B cell (primary cell): Measurements from ENCODE around the gene TTC21A. TPM values are rescaled to one million over a fixed set of nuclear protein-coding genes. Genes with fewer than 3 reads are reported as not detected.

Experiments
- ATAC-seq: fragments of 200-7000 bp; cut with Tn5 transposase; one replicate; pipeline ENCODE4 v1.10.0; 2021; ENCODE audit warnings: low read depth, mild to moderate bottlenecking, moderate number of reproducible peaks, moderate library complexity
- CTCF ChIA-PET: fragments of 350-600 bp; sonication (Branson Sonifier 250); formaldehyde crosslinking; loops from one replicate; lab custom pipeline; 2021; ENCODE audit warnings: antibody characterized with exemption, inconsistent platforms; lab: Charles Lee
- POLR2A ChIA-PET: fragments of 350-600 bp; sonication (Branson Sonifier 250); formaldehyde crosslinking; loops from one replicate; lab custom pipeline; 2021; ENCODE audit warnings: antibody characterized with exemption; lab: Charles Lee
- DNase-seq: peaks from one replicate; pipeline ENCODE4 v3.0.0; 2013
- H2AFZ ChIP-seq: 2 replicates; pipeline ENCODE4 v1.6.1; 2012; ENCODE audit warnings: mild to moderate bottlenecking, low read depth, low read length; ENCODE audit not compliant: insufficient read depth, poor library complexity, severe bottlenecking
- H3K27ac ChIP-seq, 2 donors: 1 replicate in 1 of 2; 2 replicates in 1 of 2; pipeline ENCODE4 v1.5.1; 2012 to 2013; ENCODE audit warnings: low read length in 2 of 2, mild to moderate bottlenecking in 2 of 2, moderate library complexity in 1 of 2
- H3K27me3 ChIP-seq, 4 experiments: fragments of 200-600 bp in 1 of 4; sonication (generic) in 1 of 4; replicated peaks in 1 of 4; 1 replicate in 2 of 4; 2 replicates in 2 of 4; pipeline versions ENCODE4 v1.6.1 to v1.7.0; 2013 to 2016; ENCODE audit warnings: low read length in 3 of 4, mild to moderate bottlenecking in 2 of 4, mixed read lengths in 1 of 4, moderate library complexity in 1 of 4; ENCODE audit not compliant: insufficient read depth in 4 of 4, control insufficient read depth in 3 of 4; ENCODE audit errors: control extremely low read depth in 1 of 4
- H3K36me3 ChIP-seq, 2 experiments: replicated peaks in 1 of 2; 1 replicate in 1 of 2; 2 replicates in 1 of 2; pipeline versions ENCODE4 v1.6.1 to v1.7.1; 2013; ENCODE audit warnings: low read length in 1 of 2; ENCODE audit not compliant: insufficient read depth in 2 of 2, control insufficient read depth in 1 of 2; ENCODE audit errors: control extremely low read depth in 1 of 2, extremely low read depth in 1 of 2
- H3K4me1 ChIP-seq, 2 donors: fragments of 200-600 bp in 1 of 2; sonication (generic) in 1 of 2; 1 replicate in 1 of 2; 2 replicates in 1 of 2; pipeline versions ENCODE4 v1.5.1 to v1.6.1; 2013 to 2017; ENCODE audit warnings: low read length in 2 of 2; ENCODE audit not compliant: control insufficient read depth in 2 of 2, insufficient read depth in 2 of 2
- H3K4me2 ChIP-seq: replicated peaks from 2 replicates; pipeline ENCODE3; 2012; ENCODE audit warnings: mild to moderate bottlenecking, low read depth, low read length; ENCODE audit not compliant: poor library complexity, severe bottlenecking
- H3K4me3 ChIP-seq, 5 experiments: fragments of 200-600 bp in 1 of 5; sonication (generic) in 1 of 5; 1 replicate in 3 of 5; 2 replicates in 2 of 5; pipeline versions ENCODE4 v1.5.1 to v1.7.0; 2011 to 2016; ENCODE audit warnings: low read length in 4 of 5, mild to moderate bottlenecking in 4 of 5, low read depth in 2 of 5, control low read depth in 1 of 5, moderate library complexity in 1 of 5; ENCODE audit not compliant: insufficient read depth in 1 of 5; ENCODE audit errors: control extremely low read depth in 1 of 5, extremely low read depth in 1 of 5
- H3K79me2 ChIP-seq: fragments of 200-600 bp; sonication (generic); one replicate; pipeline ENCODE4 v1.6.0; 2016; ENCODE audit warnings: low read length; ENCODE audit not compliant: control insufficient read depth, insufficient read depth
- H3K9ac ChIP-seq: fragments of 200-600 bp; sonication (generic); 2 replicates; pipeline ENCODE4 v1.6.1; 2017; ENCODE audit warnings: mild to moderate bottlenecking, low read length, moderate library complexity
- H3K9me3 ChIP-seq, 3 donors: one replicate each; pipeline versions ENCODE4 v1.6.1 to v1.7.1; 2013; ENCODE audit warnings: low read length in 2 of 3; ENCODE audit not compliant: control insufficient read depth in 2 of 3, insufficient read depth in 1 of 3; ENCODE audit errors: control extremely low read depth in 1 of 3
- H4K20me1 ChIP-seq: 2 replicates; pipeline ENCODE4 v1.6.0; 2012; ENCODE audit warnings: mild to moderate bottlenecking, low read length; ENCODE audit not compliant: insufficient read depth, control insufficient read depth, poor library complexity, severe bottlenecking
- H3K27ac Mint-ChIP-seq: one replicate; pipeline ENCODE4 v1.8.0; 2021; ENCODE audit warnings: mixed read lengths
- H3K27me3 Mint-ChIP-seq: one replicate; pipeline ENCODE4 v1.8.0; 2021; ENCODE audit warnings: mixed read lengths
- H3K4me1 Mint-ChIP-seq: one replicate; pipeline ENCODE4 v1.8.0; 2021; ENCODE audit warnings: mixed read lengths
- H3K4me3 Mint-ChIP-seq: one replicate; pipeline ENCODE4 v1.8.0; 2021; ENCODE audit warnings: mixed read lengths
- H3K9me3 Mint-ChIP-seq: one replicate; pipeline ENCODE4 v1.8.0; 2022; ENCODE audit warnings: mixed read lengths; ENCODE audit not compliant: insufficient read depth
- CTCF ChIP-seq: fragments of 200-600 bp; IDR thresholded peaks from one replicate; pipeline ENCODE4 v1.8.0; 2022; ENCODE audit warnings: antibody characterized with exemption, mild to moderate bottlenecking
- EZH2 ChIP-seq: IDR thresholded peaks from 2 replicates; pipeline ENCODE4 v1.6.1; 2012; ENCODE audit warnings: borderline replicate concordance, low read depth, mild to moderate bottlenecking, moderate library complexity, low read length; ENCODE audit not compliant: insufficient read depth, poor library complexity, severe bottlenecking
- WGBS: methylation state at CpG from one replicate; pipeline ENCODE4 v1.1.5; 2013; ENCODE audit warnings: missing lambda C conversion rate; ENCODE audit not compliant: insufficient coverage; 5-methylcytosine and 5-hydroxymethylcytosine counted together
- intact Hi-C: fragments of 100-400 bp; cut with micrococcal nuclease; formaldehyde crosslinking; loops from one replicate; pipeline ENCODE4 v1.10.0; 2022
- polyA plus RNA-seq: library from polyadenylated mRNA; depleted of rRNA; stranded (reverse); fragments of >200 nt; gene quantifications from 2 replicates; pipeline ENCODE4 v1.2.3, GENCODE V29; 2012
- total RNA-seq, 2 donors: library from RNA; stranded (reverse); fragments of 120-200 nt in 1 of 2; gene quantifications; 1 replicate in 1 of 2; 2 replicates in 1 of 2; pipeline versions ENCODE4 v1.2.3 to v1.2.4, GENCODE V29; 2013 to 2022

The TTC21A gene
- total and polyA plus RNA-seq, 2 donors (not counting 1 experiment from before 2014, with no cell fraction given), result 49.2 to 106 TPM

- H3K4me3 ChIP-seq, result no peak overlapping the region
- no peaks in the 10 kb centered on the region for H3K27me3 ChIP-seq
- no peak overlapping the region for H3K4me3 Mint-ChIP-seq
- no peaks in the 10 kb centered on the region for H3K27me3 Mint-ChIP-seq
- peaks cover 22% of the 10 kb centered on the region for H3K4me1 Mint-ChIP-seq
- intact Hi-C loops, result no loop called here
- H3K9me3 Mint-ChIP-seq, result no peaks in the 10 kb centered on the region
- CTCF ChIA-PET, result interaction anchor here (1.2 to 1.6 kb wide), 3 partner anchors 68 to 92 kb away, joined by 3 to 4 read pairs (median 3); no protein-coding TSS in a partner anchor
- peaks cover 0 to 14% of the 10 kb centered on the region in 2 donors for H3K4me1 ChIP-seq
- ATAC-seq, result no peak
- no peak for TF ChIP-seq EZH2
- TF ChIP-seq CTCF, result no peak
- 99% methylated on average over 6 of the region's 8 CpGs for WGBS
- H3K9ac ChIP-seq, result no peak overlapping the region
- H3K79me2 ChIP-seq, result peaks cover 13% of the 10 kb centered on the region
- DNase-seq, result no peak
- H3K36me3 ChIP-seq, result peaks cover 0 to 74% of the 10 kb centered on the region in 2 experiments
- H3K27ac ChIP-seq, result no peak overlapping the region
- no peaks in the 10 kb centered on the region for H3K9me3 ChIP-seq
- POLR2A ChIA-PET, result no interaction called here
- H4K20me1 ChIP-seq, result peaks cover 36% of the 10 kb centered on the region
- H2AFZ ChIP-seq, result no peak overlapping the region
- no peak overlapping the region for H3K27ac Mint-ChIP-seq
- no peak overlapping the region for H3K4me2 ChIP-seq
Measured at GRCh38 chr3:39098473-39099000, 8.9 kb upstream of the TTC21A start.

GRCh38 chr3:39099242-39099641 lies 8.2 kb upstream of the TTC21A start:
- no peak for DNase-seq
- Mint-ChIP-seq H3K9me3 (no peaks in the 10 kb centered on the region), H3K27ac (no peak overlapping the region), H3K4me1 (peaks cover 26% of the 10 kb centered on the region), H3K27me3 (no peaks in the 10 kb centered on the region), H3K4me3 (no peak overlapping the region)
- H3K4me1 ChIP-seq, result peaks cover 0 to 14% of the 10 kb centered on the region in 2 donors
- no peak for TF ChIP-seq EZH2
- no peak for TF ChIP-seq CTCF
- no peak overlapping the region for H3K27ac ChIP-seq
- peaks cover 43% of the 10 kb centered on the region for H4K20me1 ChIP-seq
- ATAC-seq, result no peak
- intact Hi-C loops, result no loop called here
- no peaks in the 10 kb centered on the region for H3K9me3 ChIP-seq
- H2AFZ ChIP-seq, result no peak overlapping the region
- CTCF ChIA-PET, result interaction anchor here (1.2 to 1.6 kb wide), 2 partner anchors 67 to 86 kb away, joined by 3 to 4 read pairs; no protein-coding TSS in a partner anchor
- no peaks in the 10 kb centered on the region for H3K27me3 ChIP-seq
- H3K4me3 ChIP-seq, result no peak overlapping the region
- 100% methylated on average over 1 of the region's 1 CpG for WGBS
- POLR2A ChIA-PET, result no interaction called here
- H3K79me2 ChIP-seq, result peaks cover 20% of the 10 kb centered on the region
- peaks cover 0 to 68% of the 10 kb centered on the region in 2 experiments for H3K36me3 ChIP-seq
- H3K4me2 ChIP-seq, result no peak overlapping the region
- H3K9ac ChIP-seq, result no peak overlapping the region
